Measurements from ENCODE around the gene AHCTF1.

AHCTF1 gene, protein sequence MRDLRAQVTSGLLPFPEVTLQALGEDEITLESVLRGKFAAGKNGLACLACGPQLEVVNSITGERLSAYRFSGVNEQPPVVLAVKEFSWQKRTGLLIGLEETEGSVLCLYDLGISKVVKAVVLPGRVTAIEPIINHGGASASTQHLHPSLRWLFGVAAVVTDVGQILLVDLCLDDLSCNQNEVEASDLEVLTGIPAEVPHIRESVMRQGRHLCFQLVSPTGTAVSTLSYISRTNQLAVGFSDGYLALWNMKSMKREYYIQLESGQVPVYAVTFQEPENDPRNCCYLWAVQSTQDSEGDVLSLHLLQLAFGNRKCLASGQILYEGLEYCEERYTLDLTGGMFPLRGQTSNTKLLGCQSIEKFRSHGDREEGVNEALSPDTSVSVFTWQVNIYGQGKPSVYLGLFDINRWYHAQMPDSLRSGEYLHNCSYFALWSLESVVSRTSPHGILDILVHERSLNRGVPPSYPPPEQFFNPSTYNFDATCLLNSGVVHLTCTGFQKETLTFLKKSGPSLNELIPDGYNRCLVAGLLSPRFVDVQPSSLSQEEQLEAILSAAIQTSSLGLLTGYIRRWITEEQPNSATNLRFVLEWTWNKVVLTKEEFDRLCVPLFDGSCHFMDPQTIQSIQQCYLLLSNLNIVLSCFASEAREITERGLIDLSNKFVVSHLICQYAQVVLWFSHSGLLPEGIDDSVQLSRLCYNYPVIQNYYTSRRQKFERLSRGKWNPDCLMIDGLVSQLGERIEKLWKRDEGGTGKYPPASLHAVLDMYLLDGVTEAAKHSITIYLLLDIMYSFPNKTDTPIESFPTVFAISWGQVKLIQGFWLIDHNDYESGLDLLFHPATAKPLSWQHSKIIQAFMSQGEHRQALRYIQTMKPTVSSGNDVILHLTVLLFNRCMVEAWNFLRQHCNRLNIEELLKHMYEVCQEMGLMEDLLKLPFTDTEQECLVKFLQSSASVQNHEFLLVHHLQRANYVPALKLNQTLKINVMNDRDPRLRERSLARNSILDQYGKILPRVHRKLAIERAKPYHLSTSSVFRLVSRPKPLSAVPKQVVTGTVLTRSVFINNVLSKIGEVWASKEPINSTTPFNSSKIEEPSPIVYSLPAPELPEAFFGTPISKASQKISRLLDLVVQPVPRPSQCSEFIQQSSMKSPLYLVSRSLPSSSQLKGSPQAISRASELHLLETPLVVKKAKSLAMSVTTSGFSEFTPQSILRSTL (N-terminal part only)

DNA sequence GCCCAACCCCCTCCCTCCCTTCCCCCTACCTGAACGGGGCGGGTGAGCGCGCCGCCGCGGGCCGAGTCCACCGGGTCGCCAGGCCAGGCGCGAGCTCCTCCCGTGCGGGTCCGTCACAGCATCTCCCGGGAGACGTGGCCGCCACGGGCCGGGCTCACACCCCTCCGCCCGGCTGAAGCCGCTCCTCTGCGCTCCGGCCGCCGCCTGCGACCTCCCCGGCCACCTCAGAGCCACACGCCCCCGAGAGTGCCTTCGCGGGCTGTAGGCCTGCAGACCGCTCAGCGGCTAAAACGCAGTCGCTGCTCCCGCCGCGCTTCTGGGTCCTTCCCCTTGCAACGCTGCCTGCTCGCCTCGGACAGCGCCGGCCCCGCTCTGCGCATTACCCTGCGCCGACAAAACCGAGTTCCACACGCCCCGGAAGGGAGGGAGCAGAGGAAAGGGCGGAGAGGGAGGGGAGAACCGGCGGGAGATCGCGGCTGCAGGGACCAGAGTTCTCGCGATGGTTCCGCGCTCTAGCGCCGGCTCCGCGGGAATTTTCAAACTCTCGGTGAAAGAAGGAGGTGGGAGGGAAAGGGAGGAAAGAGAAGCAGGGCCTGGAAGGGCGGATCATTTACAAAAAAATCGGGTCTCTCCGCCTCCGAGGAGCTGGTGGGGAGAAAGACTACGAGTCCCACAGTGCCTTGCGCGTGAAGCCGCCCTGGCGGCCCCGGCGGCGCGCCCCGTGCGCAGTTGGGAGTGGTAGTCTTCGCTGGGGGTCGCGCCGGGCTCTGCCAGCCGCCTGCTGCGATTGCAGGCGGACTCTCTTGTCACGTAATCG is at the start of gene AHCTF1:
Gene AHCTF1, minus strand, starts transcription at position 400 of the 817 bp plus-strand sequence. CDS start 13,578 bp downstream, outside the sequence.
- in situ Hi-C loops (cut with HindIII; ENCODE audit: low sequenced_read_pairs): no loop called here
- TF ChIP-seq, protein P1, sequence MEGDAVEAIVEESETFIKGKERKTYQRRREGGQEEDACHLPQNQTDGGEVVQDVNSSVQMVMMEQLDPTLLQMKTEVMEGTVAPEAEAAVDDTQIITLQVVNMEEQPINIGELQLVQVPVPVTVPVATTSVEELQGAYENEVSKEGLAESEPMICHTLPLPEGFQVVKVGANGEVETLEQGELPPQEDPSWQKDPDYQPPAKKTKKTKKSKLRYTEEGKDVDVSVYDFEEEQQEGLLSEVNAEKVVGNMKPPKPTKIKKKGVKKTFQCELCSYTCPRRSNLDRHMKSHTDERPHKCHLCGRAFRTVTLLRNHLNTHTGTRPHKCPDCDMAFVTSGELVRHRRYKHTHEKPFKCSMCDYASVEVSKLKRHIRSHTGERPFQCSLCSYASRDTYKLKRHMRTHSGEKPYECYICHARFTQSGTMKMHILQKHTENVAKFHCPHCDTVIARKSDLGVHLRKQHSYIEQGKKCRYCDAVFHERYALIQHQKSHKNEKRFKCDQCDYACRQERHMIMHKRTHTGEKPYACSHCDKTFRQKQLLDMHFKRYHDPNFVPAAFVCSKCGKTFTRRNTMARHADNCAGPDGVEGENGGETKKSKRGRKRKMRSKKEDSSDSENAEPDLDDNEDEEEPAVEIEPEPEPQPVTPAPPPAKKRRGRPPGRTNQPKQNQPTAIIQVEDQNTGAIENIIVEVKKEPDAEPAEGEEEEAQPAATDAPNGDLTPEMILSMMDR (IDR thresholded peaks at IDR 0.05; ENCODE audit: low read depth, low read length, missing control alignments): no peak
- DNase-seq (ENCODE audit: low read depth): peak; percentile 97
- peak within 1 kb of the TSS; percentile 83 for H3K4me3 ChIP-seq (ENCODE audit: low read depth, low read length)

DNA sequence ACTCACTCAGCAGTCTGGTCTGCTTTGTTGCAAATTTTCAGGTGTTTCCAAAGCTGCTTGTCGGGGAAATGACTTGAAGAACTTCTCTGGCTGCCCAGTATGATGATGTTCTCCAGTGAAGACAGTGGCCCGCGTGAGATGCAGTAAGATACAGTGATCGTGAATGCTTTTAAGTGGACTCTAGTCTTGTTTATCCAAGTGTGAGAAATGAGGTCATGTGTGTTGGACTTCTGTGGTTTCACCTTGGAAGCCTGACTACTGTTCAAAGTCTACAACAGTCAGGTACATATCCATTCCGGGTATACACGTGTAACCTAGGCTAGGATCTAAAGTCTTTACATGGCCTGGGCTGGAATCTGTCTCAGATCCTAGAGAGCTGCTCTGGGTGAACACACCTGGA is 47.0 kb upstream of the AHCTF1 start:
- TF ChIP-seq, protein P1 (IDR thresholded peaks at IDR 0.05; ENCODE audit: low read depth, low read length, missing control alignments): no peak
- DNase-seq (ENCODE audit: low read depth): no peak
- no peak overlapping the region for H3K4me3 ChIP-seq (ENCODE audit: low read depth, low read length)
- in situ Hi-C loops (cut with HindIII; ENCODE audit: low sequenced_read_pairs): no loop called here

DNA sequence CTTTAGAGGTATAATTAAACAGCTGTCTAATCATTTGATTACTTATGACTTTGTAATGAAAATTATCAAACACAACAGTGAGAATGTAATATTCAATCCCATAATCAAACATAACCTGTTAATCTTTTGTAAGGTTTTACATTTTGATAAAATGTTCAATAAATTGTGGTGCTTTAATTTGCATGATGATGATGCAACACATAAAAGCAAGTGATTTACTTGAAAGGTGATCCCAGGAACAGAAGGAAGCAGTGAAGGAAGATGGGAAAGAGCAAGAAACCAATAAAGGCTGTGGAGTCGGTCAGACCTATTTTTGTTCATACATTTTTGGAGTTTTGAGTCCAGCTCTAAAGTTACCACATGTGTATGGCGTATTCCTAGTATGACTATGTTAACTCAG is 46.5 kb upstream of the AHCTF1 start:
- no peak overlapping the region for H3K4me3 ChIP-seq (ENCODE audit: low read depth, low read length)
- TF ChIP-seq, protein P1 (IDR thresholded peaks at IDR 0.05; ENCODE audit: low read depth, low read length, missing control alignments): no peak
- in situ Hi-C loops (cut with HindIII; ENCODE audit: low sequenced_read_pairs): no loop called here
- DNase-seq (ENCODE audit: low read depth): no peak

DNA sequence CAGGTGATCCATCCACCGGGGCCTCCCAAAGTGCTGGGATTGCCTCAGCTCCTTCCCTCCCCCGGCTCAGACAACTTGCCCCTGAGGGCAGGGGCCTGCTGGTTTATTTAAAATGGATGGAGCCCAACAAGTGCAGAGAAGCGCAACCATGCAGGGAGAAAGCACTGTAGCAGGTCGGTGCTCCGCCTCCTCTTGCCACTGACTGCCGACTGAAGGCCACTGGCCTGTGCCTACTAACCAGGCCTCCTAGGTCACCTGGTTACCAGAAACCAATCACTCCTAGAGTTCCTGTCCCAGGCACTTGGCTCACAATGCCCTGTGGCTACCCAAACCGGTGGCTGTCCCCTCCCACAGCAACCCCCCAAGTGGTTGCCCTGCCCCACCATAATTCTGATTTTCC is 40.2 kb upstream of the AHCTF1 start:
- in situ Hi-C loops (cut with HindIII; ENCODE audit: low sequenced_read_pairs): no loop called here
- no peak for DNase-seq (ENCODE audit: low read depth)
- TF ChIP-seq, protein P1 (IDR thresholded peaks at IDR 0.05; ENCODE audit: low read depth, low read length, missing control alignments): no peak
- no peak overlapping the region for H3K4me3 ChIP-seq (ENCODE audit: low read depth, low read length)

DNA sequence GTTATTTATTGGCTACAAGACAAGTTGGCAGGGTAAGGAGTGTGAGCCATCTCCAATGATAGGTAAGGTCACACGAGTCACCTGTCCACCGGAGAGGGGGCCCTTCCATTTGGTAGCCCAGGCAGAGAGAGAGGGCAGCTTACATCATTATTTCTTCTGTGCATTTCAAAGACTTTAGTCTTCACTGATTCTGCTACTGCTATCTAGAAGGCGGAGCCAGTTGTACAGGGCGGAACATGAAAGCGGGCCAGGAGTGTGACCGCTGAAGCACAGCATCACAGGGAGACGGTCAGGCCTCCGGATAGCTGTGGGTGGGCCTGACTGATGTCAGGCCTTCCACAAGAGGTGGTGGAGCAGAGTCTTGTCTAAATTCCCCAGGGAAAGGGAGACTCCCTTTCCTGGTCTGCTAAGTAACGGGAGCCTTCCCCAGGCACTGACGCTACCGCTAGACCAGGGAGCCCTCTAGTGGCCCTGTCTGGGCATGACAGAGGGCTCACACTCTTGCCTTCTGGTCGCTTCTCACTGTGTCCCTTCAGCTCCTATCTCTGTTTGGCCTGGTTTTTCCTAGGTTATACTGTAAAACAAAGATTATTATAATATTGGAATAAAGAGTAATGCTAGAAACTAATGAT is 39.5 kb upstream of the AHCTF1 start:
- in situ Hi-C loops (cut with HindIII; ENCODE audit: low sequenced_read_pairs): no loop called here
- TF ChIP-seq, protein P1 (IDR thresholded peaks at IDR 0.05; ENCODE audit: low read depth, low read length, missing control alignments): peak; percentile 43
- no peak overlapping the region for H3K4me3 ChIP-seq (ENCODE audit: low read depth, low read length)

More for the DNA sequence above, 39.5 kb upstream of the AHCTF1 start:
- no peak for DNase-seq (ENCODE audit: low read depth)
